ENCODE data around the gene RAI1.

The RAI1 gene

GRCh38 chr17:17763136-17763535 is 81.9 kb downstream of the RAI1 start:
- H3K4me3 ChIP-seq (ENCODE audit: low read depth, low read length) = no peak overlapping the region
- no peak for TF ChIP-seq CTCF (IDR thresholded peaks at IDR 0.05; ENCODE audit: low read depth, low read length)

DNA sequence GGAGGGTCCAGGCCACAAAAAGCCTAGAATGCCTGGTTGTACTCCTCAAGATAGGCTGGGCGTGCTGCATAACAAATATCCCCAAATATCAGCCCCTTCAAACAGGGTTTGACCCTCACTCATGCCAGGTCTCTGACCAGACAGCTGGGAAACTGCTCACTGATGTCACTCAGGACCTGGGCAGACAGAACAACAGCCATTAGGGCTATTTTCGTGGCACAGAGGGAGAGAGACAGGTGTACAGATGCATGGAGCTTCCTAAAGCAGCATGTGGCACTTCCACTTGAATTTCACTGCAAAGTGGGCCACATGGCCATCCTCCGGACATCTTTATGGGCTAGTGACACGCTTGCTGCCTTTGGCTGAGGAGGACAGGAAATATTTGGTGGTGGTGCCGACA is 82.5 kb downstream of the RAI1 start:
- no peak overlapping the region for H3K4me3 ChIP-seq (ENCODE audit: low read depth, low read length)
- TF ChIP-seq CTCF (IDR thresholded peaks at IDR 0.05; ENCODE audit: low read depth, low read length) = no peak

- no peak for TF ChIP-seq CTCF (IDR thresholded peaks at IDR 0.05; ENCODE audit: low read depth, low read length)
- H3K4me3 ChIP-seq (ENCODE audit: low read depth, low read length) = no peak overlapping the region
Measured at GRCh38 chr17:17765359-17766076, 84.3 kb downstream of the RAI1 start.

GRCh38 chr17:17766077-17766743 is 85.0 kb downstream of the RAI1 start:
- no peak for TF ChIP-seq CTCF (IDR thresholded peaks at IDR 0.05; ENCODE audit: low read depth, low read length)
- no peak overlapping the region for H3K4me3 ChIP-seq (ENCODE audit: low read depth, low read length)

DNA sequence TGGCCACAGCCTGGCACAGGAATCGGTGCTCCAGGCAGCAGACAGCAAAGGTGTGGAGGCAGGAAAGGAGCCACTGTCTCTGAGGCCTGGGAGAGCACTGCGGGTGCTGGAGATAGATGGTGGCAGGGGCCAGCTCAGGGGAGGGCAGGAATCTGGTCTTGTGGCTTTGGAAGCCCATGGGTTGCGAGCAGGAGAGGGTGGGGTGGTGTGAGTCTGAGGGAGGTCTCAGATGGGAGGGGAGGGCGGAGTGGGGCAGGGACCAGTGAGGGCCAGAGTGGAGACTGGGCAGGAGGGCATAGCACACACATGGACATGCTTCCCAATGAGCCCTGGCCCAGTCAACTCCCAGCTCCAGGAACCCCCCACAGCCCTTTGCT is 85.5 kb downstream of the RAI1 start:
- no peak overlapping the region for H3K4me3 ChIP-seq (ENCODE audit: low read depth, low read length)
- TF ChIP-seq CTCF (IDR thresholded peaks at IDR 0.05; ENCODE audit: low read depth, low read length) = no peak

DNA sequence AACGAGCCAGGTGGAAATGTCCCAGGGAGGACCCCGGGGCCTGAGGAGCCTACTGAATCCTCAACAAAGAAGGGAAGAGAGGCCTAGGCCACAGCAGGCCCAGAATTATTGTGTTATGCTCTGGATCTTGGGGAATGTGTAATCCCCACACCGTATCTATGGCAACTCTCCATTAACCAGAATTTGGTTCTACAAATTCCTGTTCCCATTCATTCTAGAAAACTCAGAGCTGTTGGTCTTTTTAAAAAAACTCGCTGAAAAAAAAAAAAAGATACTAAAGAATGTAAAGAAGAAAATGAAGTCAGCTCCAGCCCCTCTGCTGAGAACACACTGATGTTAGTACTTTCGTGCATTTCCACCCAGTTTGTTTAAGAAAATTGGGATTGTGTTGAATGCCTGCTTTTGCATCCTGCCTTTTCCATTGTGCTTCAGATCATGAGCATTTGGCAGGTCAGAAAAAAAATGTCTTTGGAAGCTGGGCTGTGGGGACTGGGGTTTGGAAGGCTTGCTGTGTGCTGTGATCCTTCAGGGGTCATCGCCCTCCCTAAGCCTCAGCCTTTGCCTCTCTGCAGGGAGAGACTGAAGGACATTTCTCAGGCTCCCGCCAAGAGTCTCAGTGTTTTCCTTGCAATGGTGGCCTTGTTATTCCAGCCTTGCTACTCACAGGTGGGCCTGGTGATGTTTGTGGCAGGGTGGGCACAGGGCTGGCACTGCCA is 86.1 kb downstream of the RAI1 start:
- H3K4me3 ChIP-seq (ENCODE audit: low read depth, low read length) = no peak overlapping the region
- TF ChIP-seq CTCF (IDR thresholded peaks at IDR 0.05; ENCODE audit: low read depth, low read length) = no peak

GRCh38 chr17:17767887-17768418 is 86.7 kb downstream of the RAI1 start:
- no peak overlapping the region for H3K4me3 ChIP-seq (ENCODE audit: low read depth, low read length)
- no peak for TF ChIP-seq CTCF (IDR thresholded peaks at IDR 0.05; ENCODE audit: low read depth, low read length)
